ENCODE data around the gene FYB1.
A peak's percentile ranks its signal among the peaks of the same experiment; 100 is the strongest.
"Not testable (repeated sequence)": the region's sequence is repeated elsewhere in the genome, so short reads cannot be mapped to it uniquely, and the experiment has no call there.

Gene FYB1

GRCh38 chr5:39240750-39241149 lies 21.4 kb upstream of the FYB1 start:
- no peak for DNase-seq (ENCODE audit: low spot score)
- ChIA-PET CTCF (no interaction called here), POLR2A (ENCODE audit: low non-redundant PET) (no interaction called here)
- TF ChIP-seq CTCF (conservative IDR thresholded peaks at IDR 0.05; ENCODE audit: low read depth), result no peak
- H3K27ac ChIP-seq, result no peak overlapping the region

- ChIA-PET CTCF (interaction anchor here (0.6 to 0.8 kb wide), 2 partner anchors 31 to 234 kb away, joined by 3 read pairs; no protein-coding TSS in a partner anchor), POLR2A (ENCODE audit: low non-redundant PET) (no interaction called here)
- DNase-seq (ENCODE audit: low spot score), result no peak
- no peak overlapping the region for H3K27ac ChIP-seq
- no peak for TF ChIP-seq CTCF (conservative IDR thresholded peaks at IDR 0.05; ENCODE audit: low read depth)
These were observed 19.2 kb upstream of the FYB1 start for GRCh38 chr5:39238366-39239105.

- no peak for DNase-seq (ENCODE audit: low spot score)
- ChIA-PET POLR2A (ENCODE audit: low non-redundant PET) (no interaction called here), CTCF (interaction anchor here (1.5 kb wide), 1 partner anchor 19 kb away, joined by 5 read pairs; no protein-coding TSS in a partner anchor)
- H3K27ac ChIP-seq, result no peak overlapping the region
- TF ChIP-seq CTCF (conservative IDR thresholded peaks at IDR 0.05; ENCODE audit: low read depth), result no peak
These were observed 17.4 kb upstream of the FYB1 start for GRCh38 chr5:39236718-39237117.

- ChIA-PET CTCF (interaction anchor here (0.6 to 1.5 kb wide), 3 partner anchors 9 to 23 kb away, joined by 3 to 5 read pairs (median 3); no protein-coding TSS in a partner anchor), POLR2A (ENCODE audit: low non-redundant PET) (no interaction called here)
- no peak for DNase-seq (ENCODE audit: low spot score)
- no peak overlapping the region for H3K27ac ChIP-seq
- TF ChIP-seq CTCF (conservative IDR thresholded peaks at IDR 0.05; ENCODE audit: low read depth), result no peak
These were observed 16.3 kb upstream of the FYB1 start for GRCh38 chr5:39235648-39236047.

GRCh38 chr5:39234494-39234893 lies 15.1 kb upstream of the FYB1 start:
- H3K27ac ChIP-seq; CTCF ChIA-PET; DNase-seq (ENCODE audit: low spot score); POLR2A ChIA-PET (ENCODE audit: low non-redundant PET): not testable (repeated sequence)

GRCh38 chr5:39233783-39234182 lies 14.4 kb upstream of the FYB1 start:
- TF ChIP-seq CTCF (conservative IDR thresholded peaks at IDR 0.05; ENCODE audit: low read depth), result no peak
- CTCF ChIA-PET, result no interaction called here
- no peak overlapping the region for H3K27ac ChIP-seq
- DNase-seq (ENCODE audit: low spot score), result no peak
- POLR2A ChIA-PET (ENCODE audit: low non-redundant PET), result no interaction called here

- no peak overlapping the region for H3K27ac ChIP-seq
- CTCF ChIA-PET, result interaction anchor here (1.1 kb wide), 1 partner anchor 13 kb away, joined by 5 read pairs; the partner anchor contains the start of gene FYB1
- peak; percentile 61 for DNase-seq (ENCODE audit: low spot score)
- TF ChIP-seq CTCF (conservative IDR thresholded peaks at IDR 0.05; ENCODE audit: low read depth), result no peak
- POLR2A ChIA-PET (ENCODE audit: low non-redundant PET), result no interaction called here
These were observed 12.6 kb upstream of the FYB1 start for GRCh38 chr5:39231705-39232525.
